Suppressor macrophage treated with lipopolysaccharide for 4 hours (primary cell): ENCODE results near the gene HPSE.
"Not testable (repeated sequence)": the region's sequence is repeated elsewhere in the genome, so short reads cannot be mapped to it uniquely, and the experiment has no call there.

Experiments used
- DNase-seq: peaks from one replicate; pipeline ENCODE4 v3.0.0-alpha.2; 2020

HPSE gene

GRCh38 chr4:83329521-83330110 is 5.0 kb downstream of the HPSE start:
- peak; percentile 83 for DNase-seq

GRCh38 chr4:83328521-83329187 is 6.0 kb downstream of the HPSE start:
- peak; percentile 51 for DNase-seq

- no peak for DNase-seq
Measured at GRCh38 chr4:83326546-83326945, 8.1 kb downstream of the HPSE start.

GRCh38 chr4:83325306-83325705 is 9.3 kb downstream of the HPSE start:
- not testable (repeated sequence) for DNase-seq

- no peak for DNase-seq
Measured at GRCh38 chr4:83323136-83323535, 11.5 kb downstream of the HPSE start.

GRCh38 chr4:83320548-83320947 is 14.1 kb downstream of the HPSE start:
- DNase-seq: peak; percentile 98

GRCh38 chr4:83318666-83319065 is 16.0 kb downstream of the HPSE start:
- peak; percentile 42 for DNase-seq

- no peak for DNase-seq
Measured at GRCh38 chr4:83317671-83318070, 17.0 kb downstream of the HPSE start.

GRCh38 chr4:83316459-83317165 is 18.0 kb downstream of the HPSE start:
- DNase-seq: peak; percentile 87

- DNase-seq: peak; percentile 50
Measured at GRCh38 chr4:83315341-83315870, 19.2 kb downstream of the HPSE start.

- DNase-seq: no peak
Measured at GRCh38 chr4:83308672-83309071, 26.0 kb downstream of the HPSE start.

GRCh38 chr4:83307920-83308319 is 26.7 kb downstream of the HPSE start:
- no peak for DNase-seq

- DNase-seq: no peak
Measured at GRCh38 chr4:83305187-83305586, 29.5 kb downstream of the HPSE start.

GRCh38 chr4:83297548-83298260 is 36.9 kb downstream of the HPSE start:
- DNase-seq: no peak

GRCh38 chr4:83293305-83294046 is 41.2 kb downstream of the HPSE start:
- DNase-seq: no peak

GRCh38 chr4:83290059-83290774 is 44.4 kb downstream of the HPSE start:
- DNase-seq: not testable (repeated sequence)

GRCh38 chr4:83288381-83288780 is 46.3 kb downstream of the HPSE start:
- DNase-seq: peak; percentile 29

- peak; percentile 89 for DNase-seq
Measured at GRCh38 chr4:83285055-83285407, 49.6 kb downstream of the HPSE start.

- DNase-seq: peak; percentile 98
Measured at GRCh38 chr4:83284193-83285054, 50.2 kb downstream of the HPSE start, which contains the start of gene COQ2. TSS of gene COQ2 (minus strand) at chr4:83284798. CDS start at chr4:83284764, 34 bp downstream.

- DNase-seq: peak; percentile 46
Measured at GRCh38 chr4:83283181-83283580, 51.5 kb downstream of the HPSE start.

- peak; percentile 82 for DNase-seq
Measured at GRCh38 chr4:83282049-83282535, 52.6 kb downstream of the HPSE start.
